HFFc6 (cell line): Measurements from ENCODE around the gene PHF8. TPM values are rescaled to one million over a fixed set of nuclear protein-coding genes. Genes with fewer than 3 reads are reported as not detected.

Source experiments
- DNase-seq: peaks from one replicate; pipeline ENCODE4 v3.0.0-alpha.2; 2018
- H3K27ac Mint-ChIP-seq: 2 replicates; pipeline ENCODE4 v1.8.0; 2020; ENCODE audit warnings: mild to moderate bottlenecking, mixed read lengths
- H3K27me3 Mint-ChIP-seq: 2 replicates; pipeline ENCODE4 v1.8.0; 2021; ENCODE audit warnings: mild to moderate bottlenecking, moderate library complexity, mixed read lengths; ENCODE audit not compliant: insufficient read depth
- H3K36me3 Mint-ChIP-seq: 2 replicates; pipeline ENCODE4 v1.8.0; 2021; ENCODE audit warnings: low read depth, mixed read lengths
- H3K4me1 Mint-ChIP-seq: 2 replicates; pipeline ENCODE4 v1.8.0; 2020; ENCODE audit warnings: low read depth, mixed read lengths
- H3K4me3 Mint-ChIP-seq: 2 replicates; pipeline ENCODE4 v1.8.0; 2020; ENCODE audit warnings: mild to moderate bottlenecking, moderate library complexity, mixed read lengths
- H3K9me3 Mint-ChIP-seq: 2 replicates; pipeline ENCODE4 v1.8.0; 2020; ENCODE audit warnings: mild to moderate bottlenecking, mixed read lengths
- CTCF ChIP-seq: fragments of 200-600 bp; sonication (generic); IDR thresholded peaks from 2 replicates; pipeline ENCODE4 v1.5.0; 2021; ENCODE audit warnings: antibody characterized with exemption, mild to moderate bottlenecking
- total RNA-seq, 6 experiments: library from RNA; stranded (reverse); fragmentation: NEBNext Ultra II Directional; extraction: Animal tissue kit (Norgen Biotek cat#: 25700); gene quantifications; 2 replicates in 1 of 6; 3 replicates in 5 of 6; pipeline ENCODE4 v1.2.3, GENCODE V29; 2021

The PHF8 gene
- total RNA-seq, 6 experiments from 2014 or later = 12.1 to 15.2 (median 14.2) TPM

DNA sequence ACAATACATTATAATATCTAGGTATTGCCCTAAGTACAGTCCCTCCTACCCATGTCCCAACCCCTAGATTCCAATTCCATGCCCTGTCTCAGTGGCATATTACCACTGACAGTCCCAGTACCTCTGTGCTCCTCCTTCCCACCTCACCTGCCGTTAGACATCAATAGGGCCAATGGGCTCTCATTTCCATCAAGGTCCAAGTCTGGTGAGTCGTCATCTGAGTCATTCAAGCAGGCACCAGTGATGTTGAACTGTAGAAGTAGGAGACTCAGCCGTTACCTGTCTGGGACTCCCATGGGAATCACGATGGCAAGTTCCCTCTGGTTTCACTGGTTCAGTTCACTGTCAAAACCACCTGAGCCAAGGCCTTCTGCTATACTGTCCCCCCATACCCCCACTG, 51.7 kb downstream of the PHF8 start:
- H3K36me3 Mint-ChIP-seq = peaks cover 25% of the 10 kb centered on the region
- peaks cover 5% of the 10 kb centered on the region; the same call in 1 of the 2 replicates for H3K4me1 Mint-ChIP-seq
- no peaks in the 10 kb centered on the region; the same call in 1 of the 2 replicates for H3K27me3 Mint-ChIP-seq
- H3K4me3 Mint-ChIP-seq = no peak overlapping the region
- no peak overlapping the region for H3K27ac Mint-ChIP-seq
- TF ChIP-seq CTCF = no peak
- H3K9me3 Mint-ChIP-seq = no peaks in the 10 kb centered on the region
- no peak for DNase-seq

DNA sequence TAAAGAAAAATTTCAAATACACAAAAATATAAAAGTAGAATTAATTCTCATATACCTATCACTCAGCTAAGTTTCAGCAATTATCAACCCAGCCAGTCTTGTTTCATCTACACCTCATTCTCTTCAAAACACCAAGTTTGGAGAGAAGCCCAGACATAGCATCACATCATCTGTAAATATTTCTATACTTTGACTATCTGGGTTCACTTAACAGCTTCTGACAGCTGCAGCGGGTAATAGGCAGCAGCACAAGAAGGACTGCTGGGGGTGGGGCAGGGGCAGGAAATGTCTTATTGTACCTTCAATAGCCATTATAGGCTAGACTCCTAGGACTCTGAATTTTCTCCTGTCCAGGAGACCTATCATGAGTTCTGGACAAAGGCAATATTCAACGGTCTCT, 54.1 kb downstream of the PHF8 start:
- Mint-ChIP-seq H3K36me3 (peaks cover 22% of the 10 kb centered on the region), H3K27ac (no peak overlapping the region), H3K27me3 (no peaks in the 10 kb centered on the region), H3K4me1 (peaks cover 5% of the 10 kb centered on the region; the same call in 1 of the 2 replicates), H3K9me3 (no peaks in the 10 kb centered on the region), H3K4me3 (no peak overlapping the region)
- no peak for DNase-seq
- no peak for TF ChIP-seq CTCF

DNA sequence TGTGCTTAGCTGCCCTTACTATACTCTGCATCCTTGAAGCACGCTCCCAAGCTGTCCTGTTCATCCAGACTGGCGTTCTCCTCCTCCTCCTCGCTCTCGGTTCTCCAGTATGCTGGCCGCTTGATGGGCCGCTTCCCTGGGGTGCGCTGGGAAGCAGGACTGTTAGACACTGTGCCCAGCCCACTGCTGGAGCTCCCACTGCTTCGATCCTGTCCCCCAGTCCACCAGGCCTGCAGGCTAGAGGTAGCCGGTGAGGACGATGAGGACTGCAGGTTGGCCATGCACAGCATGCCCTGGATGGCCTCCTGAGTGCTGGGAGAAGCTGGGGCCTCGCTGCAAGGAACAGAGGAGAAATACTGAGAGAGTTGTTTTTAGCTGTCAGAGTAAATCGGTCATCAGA, 59.4 kb downstream of the PHF8 start:
- Mint-ChIP-seq H3K9me3 (no peaks in the 10 kb centered on the region), H3K4me1 (no peaks in the 10 kb centered on the region), H3K27ac (no peak overlapping the region), H3K36me3 (peaks cover 12% of the 10 kb centered on the region; the same call in 1 of the 2 replicates), H3K27me3 (no peaks in the 10 kb centered on the region), H3K4me3 (no peak overlapping the region)
- TF ChIP-seq CTCF = no peak
- no peak for DNase-seq

DNA sequence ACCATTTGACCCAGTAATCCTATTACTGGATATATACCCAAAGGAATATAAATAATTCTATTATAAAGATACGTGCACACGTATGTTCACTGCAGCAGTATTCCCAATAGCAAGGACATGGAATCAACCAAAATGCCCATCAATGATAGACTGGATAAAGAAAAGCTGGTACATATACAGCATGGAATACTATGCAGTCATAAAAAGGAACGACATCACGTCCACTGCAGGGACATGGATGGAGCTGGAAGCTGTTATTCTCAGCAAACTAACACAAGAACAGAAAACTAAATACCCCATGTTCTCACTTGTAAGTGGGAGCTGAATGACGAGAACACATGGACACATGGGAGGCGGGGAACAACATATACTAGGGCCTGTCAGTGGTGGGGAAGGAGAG, 69.7 kb downstream of the PHF8 start:
- peaks cover 38% of the 10 kb centered on the region for H3K36me3 Mint-ChIP-seq
- no peak for TF ChIP-seq CTCF
- H3K27me3 Mint-ChIP-seq = peaks cover 1% of the 10 kb centered on the region; the same call in 1 of the 2 replicates
- no peaks in the 10 kb centered on the region for H3K4me1 Mint-ChIP-seq
- H3K4me3 Mint-ChIP-seq = no peak overlapping the region
- no peak overlapping the region for H3K27ac Mint-ChIP-seq
- no peak for DNase-seq
- 0 out of 2 replicates have a peak, but pooled peaks cover 4% of the 10 kb centered on the region for H3K9me3 Mint-ChIP-seq

GRCh38 chrX:53969540-53969939, 74.7 kb downstream of the PHF8 start:
- no peak overlapping the region for H3K27ac Mint-ChIP-seq
- peaks cover 32% of the 10 kb centered on the region for H3K36me3 Mint-ChIP-seq
- no peaks in the 10 kb centered on the region; the same call in none of the 2 replicates for H3K27me3 Mint-ChIP-seq
- DNase-seq = no peak
- H3K9me3 Mint-ChIP-seq = 0 out of 2 replicates have a peak, but pooled peaks cover 6% of the 10 kb centered on the region
- no peaks in the 10 kb centered on the region for H3K4me1 Mint-ChIP-seq
- no peak overlapping the region for H3K4me3 Mint-ChIP-seq
- no peak for TF ChIP-seq CTCF
